Measurements from ENCODE around the gene RAB10.
"Not testable (repeated sequence)": the region's sequence is repeated elsewhere in the genome, so short reads cannot be mapped to it uniquely, and the experiment has no call there.

The RAB10 gene

GRCh38 chr2:26164231-26164630 is 130.3 kb downstream of the RAB10 start:
- Mint-ChIP-seq H3K9me3 (no peaks in the 10 kb centered on the region), H3K36me3 (ENCODE audit: low read depth) (no peaks in the 10 kb centered on the region), H3K27me3 (no peaks in the 10 kb centered on the region), H3K4me1 (ENCODE audit: low read depth) (no peaks in the 10 kb centered on the region), H3K4me3 (no peak overlapping the region), H3K27ac (no peak overlapping the region)
- DNase-seq, result no peak

GRCh38 chr2:26164641-26165211 is 130.8 kb downstream of the RAB10 start:
- H3K36me3 Mint-ChIP-seq (ENCODE audit: low read depth), result no peaks in the 10 kb centered on the region
- no peak overlapping the region for H3K27ac Mint-ChIP-seq
- no peaks in the 10 kb centered on the region for H3K4me1 Mint-ChIP-seq (ENCODE audit: low read depth)
- no peaks in the 10 kb centered on the region for H3K27me3 Mint-ChIP-seq
- H3K4me3 Mint-ChIP-seq, result no peak overlapping the region
- H3K9me3 Mint-ChIP-seq, result no peaks in the 10 kb centered on the region
- DNase-seq, result no peak

GRCh38 chr2:26165403-26165802 is 131.5 kb downstream of the RAB10 start:
- Mint-ChIP-seq H3K36me3 (ENCODE audit: low read depth) (no peaks in the 10 kb centered on the region), H3K9me3 (no peaks in the 10 kb centered on the region), H3K4me3 (no peak overlapping the region), H3K4me1 (ENCODE audit: low read depth) (no peaks in the 10 kb centered on the region), H3K27me3 (no peaks in the 10 kb centered on the region), H3K27ac (no peak overlapping the region)
- no peak for DNase-seq

- DNase-seq; H3K36me3 Mint-ChIP-seq (ENCODE audit: low read depth); H3K4me1 Mint-ChIP-seq (ENCODE audit: low read depth); H3K9me3 Mint-ChIP-seq; H3K4me3 Mint-ChIP-seq; H3K27me3 Mint-ChIP-seq; H3K27ac Mint-ChIP-seq: not testable (repeated sequence)
These were observed 132.7 kb downstream of the RAB10 start for GRCh38 chr2:26166541-26166940.

- H3K9me3 Mint-ChIP-seq, result no peaks in the 10 kb centered on the region
- DNase-seq, result no peak
- peaks cover 21% of the 10 kb centered on the region for H3K27me3 Mint-ChIP-seq
- peaks cover 10% of the 10 kb centered on the region for H3K4me1 Mint-ChIP-seq (ENCODE audit: low read depth)
- H3K27ac Mint-ChIP-seq, result no peak overlapping the region
- H3K4me3 Mint-ChIP-seq, result no peak overlapping the region
- H3K36me3 Mint-ChIP-seq (ENCODE audit: low read depth), result no peaks in the 10 kb centered on the region
These were observed 134.9 kb downstream of the RAB10 start for GRCh38 chr2:26168785-26169184.

GRCh38 chr2:26169226-26169625 is 135.3 kb downstream of the RAB10 start:
- Mint-ChIP-seq H3K27me3 (peaks cover 24% of the 10 kb centered on the region), H3K9me3 (no peaks in the 10 kb centered on the region), H3K27ac (no peak overlapping the region), H3K4me3 (no peak overlapping the region), H3K4me1 (ENCODE audit: low read depth) (peaks cover 10% of the 10 kb centered on the region), H3K36me3 (ENCODE audit: low read depth) (no peaks in the 10 kb centered on the region)
- no peak for DNase-seq

- no peaks in the 10 kb centered on the region for H3K36me3 Mint-ChIP-seq (ENCODE audit: low read depth)
- no peaks in the 10 kb centered on the region for H3K9me3 Mint-ChIP-seq
- H3K4me1 Mint-ChIP-seq (ENCODE audit: low read depth), result peaks cover 13% of the 10 kb centered on the region
- peaks cover 31% of the 10 kb centered on the region for H3K27me3 Mint-ChIP-seq
- no peak overlapping the region for H3K4me3 Mint-ChIP-seq
- no peak for DNase-seq
- H3K27ac Mint-ChIP-seq, result no peak overlapping the region
These were observed 136.0 kb downstream of the RAB10 start for GRCh38 chr2:26169681-26170414.

GRCh38 chr2:26170795-26171194 is 136.9 kb downstream of the RAB10 start:
- Mint-ChIP-seq H3K9me3 (no peaks in the 10 kb centered on the region), H3K27ac (no peak overlapping the region), H3K4me1 (ENCODE audit: low read depth) (peaks cover 13% of the 10 kb centered on the region), H3K36me3 (ENCODE audit: low read depth) (no peaks in the 10 kb centered on the region), H3K4me3 (no peak overlapping the region), H3K27me3 (peaks cover 32% of the 10 kb centered on the region)
- DNase-seq, result no peak

- H3K27ac Mint-ChIP-seq, result peak overlapping the region; percentile 76
- no peaks in the 10 kb centered on the region for H3K36me3 Mint-ChIP-seq (ENCODE audit: low read depth)
- H3K9me3 Mint-ChIP-seq, result no peaks in the 10 kb centered on the region
- H3K4me1 Mint-ChIP-seq (ENCODE audit: low read depth), result peaks cover 13% of the 10 kb centered on the region
- no peak for DNase-seq
- H3K27me3 Mint-ChIP-seq, result peaks cover 43% of the 10 kb centered on the region
- peak overlapping the region; percentile 74 for H3K4me3 Mint-ChIP-seq
These were observed 138.4 kb downstream of the RAB10 start for GRCh38 chr2:26172189-26172870.

GRCh38 chr2:26172871-26173775 is 139.2 kb downstream of the RAB10 start, which contains the start of gene GAREM2:
GAREM2 (plus strand) TSS chr2:26173088; CDS start chr2:26173221, 133 bp downstream.
- Mint-ChIP-seq H3K4me1 (ENCODE audit: low read depth) (peaks cover 13% of the 10 kb centered on the region), H3K36me3 (ENCODE audit: low read depth) (no peaks in the 10 kb centered on the region), H3K4me3 (peak within 1 kb of the TSS; percentile 74), H3K27ac (peak within 1 kb of the TSS; percentile 76), H3K9me3 (no peaks in the 10 kb centered on the region), H3K27me3 (peaks cover 49% of the 10 kb centered on the region)
- no peak for DNase-seq

GRCh38 chr2:26173776-26174482 is 140.0 kb downstream of the RAB10 start:
- H3K4me1 Mint-ChIP-seq (ENCODE audit: low read depth), result peaks cover 17% of the 10 kb centered on the region
- H3K27me3 Mint-ChIP-seq, result peaks cover 55% of the 10 kb centered on the region
- DNase-seq, result no peak
- H3K36me3 Mint-ChIP-seq (ENCODE audit: low read depth), result no peaks in the 10 kb centered on the region
- H3K9me3 Mint-ChIP-seq, result no peaks in the 10 kb centered on the region
- H3K27ac Mint-ChIP-seq, result peak overlapping the region; percentile 56
- H3K4me3 Mint-ChIP-seq, result peak overlapping the region; percentile 49

- H3K27me3 Mint-ChIP-seq, result peaks cover 61% of the 10 kb centered on the region
- no peak for DNase-seq
- H3K4me3 Mint-ChIP-seq, result no peak overlapping the region
- H3K36me3 Mint-ChIP-seq (ENCODE audit: low read depth), result no peaks in the 10 kb centered on the region
- peaks cover 21% of the 10 kb centered on the region for H3K4me1 Mint-ChIP-seq (ENCODE audit: low read depth)
- no peak overlapping the region for H3K27ac Mint-ChIP-seq
- no peaks in the 10 kb centered on the region for H3K9me3 Mint-ChIP-seq
These were observed 141.0 kb downstream of the RAB10 start for GRCh38 chr2:26174691-26175465.

- Mint-ChIP-seq H3K4me3 (no peak overlapping the region), H3K4me1 (ENCODE audit: low read depth) (peaks cover 24% of the 10 kb centered on the region), H3K9me3 (no peaks in the 10 kb centered on the region), H3K27ac (no peak overlapping the region), H3K27me3 (peaks cover 67% of the 10 kb centered on the region), H3K36me3 (ENCODE audit: low read depth) (no peaks in the 10 kb centered on the region)
- DNase-seq, result no peak
These were observed 141.8 kb downstream of the RAB10 start for GRCh38 chr2:26175466-26176278.
